CD4-positive, alpha-beta T cell (primary cell): ENCODE measurements around the gene TP63. TPM values are rescaled to one million over a fixed set of nuclear protein-coding genes. Genes with fewer than 3 reads are reported as not detected.

Experiments
- ATAC-seq: fragments of 200-7000 bp; cut with Tn5 transposase; one replicate; pipeline ENCODE4 v1.10.0; 2022; ENCODE audit warnings: mild to moderate bottlenecking; ENCODE audit not compliant: poor library complexity
- CTCF ChIA-PET: fragments of 350-600 bp; sonication (Branson Sonifier 250); formaldehyde crosslinking; loops from one replicate; lab custom pipeline; 2021; ENCODE audit warnings: antibody characterized with exemption, inconsistent platforms; lab: Charles Lee
- POLR2A ChIA-PET: fragments of 350-600 bp; sonication (Branson Sonifier 250); formaldehyde crosslinking; loops from one replicate; lab custom pipeline; 2021; ENCODE audit warnings: antibody characterized with exemption, inconsistent platforms; lab: Charles Lee
- DNase-seq, 14 experiments: peaks; one replicate each; pipeline ENCODE4 v3.0.0-alpha.2; 2013 to 2020; ENCODE audit warnings: mixed read lengths in 2 of 14
- H3K27ac ChIP-seq, 2 donors: one replicate each; pipeline versions ENCODE4 v1.5.1 to v1.7.0; 2013; ENCODE audit warnings: low read length in 2 of 2, low read depth in 1 of 2, mild to moderate bottlenecking in 1 of 2
- H3K27me3 ChIP-seq, 2 experiments: 1 replicate in 1 of 2; 2 replicates in 1 of 2; pipeline versions ENCODE4 v1.6.1 to v1.7.0; 2013; ENCODE audit warnings: low read length in 2 of 2, control low read depth in 1 of 2, mild to moderate bottlenecking in 1 of 2, moderate library complexity in 1 of 2; ENCODE audit not compliant: insufficient read depth in 2 of 2, control insufficient read depth in 1 of 2
- H3K36me3 ChIP-seq: one replicate; pipeline ENCODE4 v1.6.1; 2013; ENCODE audit warnings: low read length, control low read depth; ENCODE audit not compliant: insufficient read depth
- H3K4me1 ChIP-seq: one replicate; pipeline ENCODE4 v1.6.1; 2013; ENCODE audit warnings: low read length, control low read depth; ENCODE audit not compliant: insufficient read depth
- H3K4me3 ChIP-seq: one replicate; pipeline ENCODE4 v1.5.1; 2013; ENCODE audit warnings: mild to moderate bottlenecking, low read length, moderate library complexity
- H3K9me3 ChIP-seq, 2 experiments: 1 replicate in 1 of 2; 2 replicates in 1 of 2; pipeline versions ENCODE4 v1.6.1 to v1.7.0; 2013; ENCODE audit warnings: low read length in 2 of 2, mild to moderate bottlenecking in 2 of 2, control low read depth in 1 of 2, moderate library complexity in 1 of 2; ENCODE audit not compliant: control insufficient read depth in 1 of 2, insufficient read depth in 1 of 2
- H3K27ac Mint-ChIP-seq: one replicate; pipeline ENCODE4 v1.8.0; 2020; ENCODE audit warnings: mixed read lengths
- H3K27me3 Mint-ChIP-seq: one replicate; pipeline ENCODE4 v1.8.0; 2021; ENCODE audit warnings: mixed read lengths
- H3K36me3 Mint-ChIP-seq: one replicate; pipeline ENCODE4 v1.8.0; 2021; ENCODE audit warnings: low read depth, mixed read lengths
- H3K4me1 Mint-ChIP-seq: one replicate; pipeline ENCODE4 v1.8.0; 2021; ENCODE audit warnings: low read depth, mixed read lengths
- H3K4me3 Mint-ChIP-seq: one replicate; pipeline ENCODE4 v1.8.0; 2020; ENCODE audit warnings: mild to moderate bottlenecking, mixed read lengths
- H3K9me3 Mint-ChIP-seq: one replicate; pipeline ENCODE4 v1.8.0; 2020; ENCODE audit warnings: mixed read lengths
- CTCF ChIP-seq: fragments of 200-600 bp; IDR thresholded peaks from one replicate; pipeline ENCODE4 v1.8.0; 2022; ENCODE audit warnings: antibody characterized with exemption, mild to moderate bottlenecking
- intact Hi-C, 2 experiments: fragments of 100-400 bp; cut with DNase I in 1 of 2; cut with micrococcal nuclease in 1 of 2; formaldehyde crosslinking; loops; one replicate each; pipeline versions ENCODE4 v1.15.1 to v1.9.0; 2023 to 2025; cut with DNase I, micrococcal nuclease
- total RNA-seq, 174 experiments: library from RNA in 2 of 174; stranded (reverse) in 2 of 174; gene quantifications; one replicate each; pipeline ENCODE4 v1.2.3 and lab custom pipeline; 2021 to 2026

Gene TP63
- total RNA-seq, 2 experiments from 2014 or later = 0.31 TPM; not detected in 1

- Histone ChIP-seq H3K4me3 (no peak overlapping the region), H3K4me1 (no peaks in the 10 kb centered on the region), H3K27me3 (no peaks in the 10 kb centered on the region), H3K27ac (no peak overlapping the region), H3K36me3 (no peaks in the 10 kb centered on the region), H3K9me3 (no peaks in the 10 kb centered on the region)
- Mint-ChIP-seq H3K4me3 (no peak overlapping the region), H3K9me3 (no peaks in the 10 kb centered on the region), H3K27ac (no peak overlapping the region), H3K36me3 (no peaks in the 10 kb centered on the region), H3K4me1 (no peaks in the 10 kb centered on the region), H3K27me3 (no peaks in the 10 kb centered on the region)
- no peak for TF ChIP-seq CTCF
- DNase-seq (no peak), ATAC-seq (no peak)
- ChIA-PET POLR2A (no interaction called here), CTCF (no interaction called here)
- intact Hi-C loops = no loop called here
Observed at GRCh38 chr3:189898559-189899153, 267.5 kb downstream of the TP63 start.

- intact Hi-C loops = no loop called here
Observed at GRCh38 chr3:189899186-189899585, 268.0 kb downstream of the TP63 start.

GRCh38 chr3:189900578-189900977 is 269.4 kb downstream of the TP63 start:
- H3K27ac ChIP-seq = no peak overlapping the region
- ATAC-seq (no peak), DNase-seq (no peak)
- H3K36me3 ChIP-seq = no peaks in the 10 kb centered on the region
- ChIA-PET CTCF (no interaction called here), POLR2A (no interaction called here)
- no peak overlapping the region for H3K4me3 Mint-ChIP-seq
- H3K27ac Mint-ChIP-seq = no peak overlapping the region
- H3K4me1 ChIP-seq = no peaks in the 10 kb centered on the region
- intact Hi-C loops = no loop called here
- H3K9me3 Mint-ChIP-seq = no peaks in the 10 kb centered on the region
- no peaks in the 10 kb centered on the region for H3K4me1 Mint-ChIP-seq
- no peak overlapping the region for H3K4me3 ChIP-seq
- H3K36me3 Mint-ChIP-seq = no peaks in the 10 kb centered on the region
- no peaks in the 10 kb centered on the region for H3K27me3 ChIP-seq
- no peaks in the 10 kb centered on the region for H3K27me3 Mint-ChIP-seq
- no peaks in the 10 kb centered on the region for H3K9me3 ChIP-seq
- TF ChIP-seq CTCF = no peak

More at GRCh38 chr3:189899186-189899585, 268.0 kb downstream of the TP63 start:
- no peak overlapping the region for H3K27ac Mint-ChIP-seq
- ATAC-seq (no peak), DNase-seq (no peak)
- POLR2A ChIA-PET = no interaction called here
- H3K36me3 Mint-ChIP-seq = no peaks in the 10 kb centered on the region
- H3K4me3 ChIP-seq = no peak overlapping the region
- H3K9me3 Mint-ChIP-seq = no peaks in the 10 kb centered on the region
- no peaks in the 10 kb centered on the region for H3K4me1 ChIP-seq
- H3K27me3 ChIP-seq = no peaks in the 10 kb centered on the region
- H3K4me1 Mint-ChIP-seq = no peaks in the 10 kb centered on the region
- H3K9me3 ChIP-seq = no peaks in the 10 kb centered on the region
- no peaks in the 10 kb centered on the region for H3K36me3 ChIP-seq
- H3K27me3 Mint-ChIP-seq = no peaks in the 10 kb centered on the region
- no peak overlapping the region for H3K4me3 Mint-ChIP-seq
- no peak for TF ChIP-seq CTCF
- no peak overlapping the region for H3K27ac ChIP-seq
- CTCF ChIA-PET = no interaction called here
